NK-92 (cell line): ENCODE results near the gene OTOA.
"Not testable (repeated sequence)": the region's sequence is repeated elsewhere in the genome, so short reads cannot be mapped to it uniquely, and the experiment has no call there.

Experiments
- DNase-seq: peaks from one replicate; lab custom pipeline; 2025; ENCODE audit not compliant: unreplicated experiment; lab: John Stamatoyannopoulos, UW

The OTOA gene

DNA sequence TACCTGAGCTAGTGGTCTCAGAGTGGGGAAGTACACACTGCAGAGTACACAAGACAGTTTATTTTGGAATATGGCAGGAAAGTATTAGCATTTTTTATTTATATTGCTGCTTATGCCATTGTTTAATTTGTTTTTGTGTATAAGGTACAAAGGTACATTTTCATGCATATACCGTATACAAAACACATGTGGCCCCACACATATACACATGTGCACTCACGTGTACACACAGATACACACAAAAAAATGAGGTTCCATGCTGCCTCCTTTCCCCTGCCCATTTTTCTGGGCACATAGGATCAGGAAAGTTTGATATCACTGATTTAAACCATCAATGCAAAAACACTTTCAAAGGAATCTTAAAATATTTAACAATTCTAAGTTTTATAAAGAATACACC is 24.3 kb upstream of the OTOA start:
- DNase-seq: no peak

DNA sequence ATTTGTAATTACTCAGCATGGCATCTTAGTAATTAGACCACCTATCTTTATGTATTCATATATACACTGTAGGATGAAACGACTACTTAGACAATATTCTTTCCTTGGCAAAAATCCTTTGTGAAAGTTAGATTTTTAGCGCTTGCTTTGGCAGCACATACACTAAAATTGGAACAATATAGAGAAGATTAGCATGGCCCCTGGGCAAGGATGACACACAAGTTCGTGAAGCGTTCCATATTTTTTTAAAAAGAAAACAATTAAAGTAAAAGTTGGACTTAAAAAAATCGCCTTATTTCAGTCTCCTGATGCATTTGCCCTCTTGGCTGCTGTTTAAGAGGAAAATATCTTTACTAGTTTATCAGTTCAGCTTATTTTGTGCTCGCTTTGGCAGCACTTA is 21.9 kb upstream of the OTOA start:
- DNase-seq: no peak

DNA sequence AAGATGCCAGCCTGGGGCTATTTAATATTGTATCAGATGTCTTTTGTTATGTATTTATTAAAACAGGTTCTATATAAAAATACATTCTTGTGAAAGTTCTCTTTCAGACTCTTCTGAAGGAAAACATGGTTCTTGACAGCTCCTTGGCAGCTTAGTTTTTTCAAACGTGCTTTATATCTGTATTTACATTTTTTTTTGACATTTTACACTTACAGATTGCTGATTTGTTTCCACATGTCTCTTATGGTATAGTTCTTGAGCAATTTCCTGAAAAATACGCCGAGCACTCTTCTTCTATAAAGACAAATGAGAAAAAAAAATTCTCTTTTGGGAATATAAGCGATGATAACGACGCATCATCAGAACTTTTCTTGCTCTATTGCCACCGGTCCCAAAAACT is 20.9 kb upstream of the OTOA start:
- DNase-seq: no peak

DNA sequence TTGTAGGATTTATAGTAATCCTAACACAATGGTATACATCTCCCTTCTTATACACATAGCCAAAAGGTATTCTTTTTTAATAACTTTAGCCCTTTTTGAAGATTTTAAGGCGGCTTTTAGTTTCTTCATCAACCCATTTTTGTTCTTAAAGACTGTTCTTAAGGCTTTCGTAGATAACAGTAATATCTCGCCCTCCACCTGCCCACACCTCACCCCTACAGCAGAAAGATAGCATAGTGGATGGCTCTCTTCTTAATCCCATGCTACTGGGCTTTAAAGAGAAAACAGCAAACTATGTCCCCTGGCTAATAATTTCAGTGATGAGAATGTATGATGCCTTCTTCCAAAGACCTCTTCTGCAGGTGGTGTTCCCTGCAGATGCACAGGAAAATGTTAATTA is 20.0 kb upstream of the OTOA start:
- no peak for DNase-seq

DNA sequence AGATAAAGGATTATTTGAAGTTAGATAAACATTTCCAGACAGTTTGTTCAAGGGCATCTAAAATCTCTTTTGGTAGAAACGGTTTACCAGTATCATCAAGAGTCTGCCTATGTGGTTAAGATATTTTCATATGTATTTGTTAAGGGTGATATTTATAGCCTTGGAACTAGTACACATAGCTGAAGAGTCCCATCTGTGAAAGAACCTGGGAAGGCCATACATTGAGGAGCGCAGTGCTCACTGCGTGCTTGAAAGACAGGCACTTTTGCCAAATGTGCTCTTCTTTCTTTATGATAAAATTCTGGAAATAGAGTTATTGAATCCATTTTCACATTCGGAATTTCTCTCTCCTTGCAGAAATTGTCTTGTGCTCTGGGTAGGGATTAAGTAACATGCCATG is 19.1 kb upstream of the OTOA start:
- no peak for DNase-seq

DNA sequence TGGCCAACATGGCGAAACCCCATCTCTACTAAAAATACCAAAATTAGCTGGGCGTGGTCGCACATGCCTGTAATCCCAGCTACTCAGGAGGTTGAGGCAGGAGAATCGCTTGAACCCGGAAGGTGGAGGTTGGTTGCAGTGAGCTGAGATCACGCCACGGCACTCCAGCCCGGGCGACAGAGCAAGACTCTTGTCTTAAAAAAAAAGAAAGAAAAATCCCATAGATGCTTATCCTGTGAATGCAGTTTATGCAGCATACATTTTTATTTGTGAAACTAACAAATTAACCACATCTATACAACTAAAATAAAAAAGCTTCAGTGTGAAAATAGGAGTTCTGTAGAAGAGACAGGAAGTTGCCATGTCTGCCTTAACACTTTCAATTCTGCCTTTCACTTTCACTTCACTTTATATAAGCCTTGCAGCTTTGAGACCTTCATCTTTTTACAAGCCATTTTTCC is 18.5 kb upstream of the OTOA start:
- DNase-seq: no peak

DNA sequence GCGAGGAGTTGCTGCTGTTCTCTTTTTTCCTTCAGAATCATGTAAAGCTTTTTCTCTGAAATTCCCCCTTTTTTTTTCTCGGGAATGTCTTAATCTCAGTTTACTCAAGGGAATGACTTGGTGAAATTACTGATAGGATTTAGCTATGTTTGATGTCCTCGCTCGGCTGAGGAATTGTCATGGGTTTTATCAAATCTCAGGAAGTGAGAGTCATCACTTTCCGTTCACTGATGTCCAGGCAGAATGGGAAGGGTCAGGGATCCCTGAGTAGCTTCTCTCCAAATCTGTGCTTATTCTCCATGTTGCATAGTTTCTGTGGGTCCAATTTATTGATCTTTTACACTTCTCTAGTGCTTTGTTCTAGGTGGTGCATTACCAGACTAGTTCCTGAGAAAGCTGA is 17.7 kb upstream of the OTOA start:
- no peak for DNase-seq

DNA sequence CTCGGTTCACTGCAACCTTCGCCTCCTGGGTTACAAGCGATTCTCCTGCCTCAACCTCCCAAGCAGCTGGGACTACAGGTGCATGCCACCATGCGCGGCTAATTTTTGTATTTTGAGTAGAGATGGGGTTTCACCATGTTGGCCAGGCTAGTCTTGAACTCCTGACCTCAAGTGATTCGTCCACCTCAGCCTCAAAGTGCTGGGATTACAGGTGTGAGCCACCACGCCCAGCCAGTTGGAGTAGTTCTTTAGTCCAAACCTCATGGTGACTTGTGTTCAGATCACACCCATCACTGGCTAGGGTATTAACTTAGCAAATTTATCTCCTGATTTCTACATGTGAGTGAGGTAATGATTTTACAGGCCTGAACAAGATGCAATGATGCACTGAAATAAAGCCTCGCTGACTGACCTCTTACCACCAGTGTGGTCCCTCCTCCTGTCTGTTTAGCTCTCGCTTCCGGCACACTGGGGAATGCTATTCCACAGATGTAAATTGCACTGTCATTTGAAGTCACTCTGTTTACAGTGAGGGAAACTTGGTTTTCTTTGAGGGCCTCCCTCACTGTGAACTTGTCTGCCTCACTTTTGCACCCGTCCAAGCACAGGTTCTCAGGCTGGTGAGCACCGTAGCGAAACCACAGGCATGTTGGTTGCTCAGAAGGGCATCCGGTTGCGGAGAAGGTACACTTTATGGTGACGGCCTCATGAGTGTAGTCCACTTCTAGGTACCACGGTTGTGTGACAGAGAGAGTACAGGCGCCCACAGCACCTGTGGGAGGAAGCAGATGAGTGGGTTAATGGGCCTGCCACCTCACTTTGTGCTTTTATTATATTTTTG is 16.8 kb upstream of the OTOA start:
- DNase-seq: no peak

DNA sequence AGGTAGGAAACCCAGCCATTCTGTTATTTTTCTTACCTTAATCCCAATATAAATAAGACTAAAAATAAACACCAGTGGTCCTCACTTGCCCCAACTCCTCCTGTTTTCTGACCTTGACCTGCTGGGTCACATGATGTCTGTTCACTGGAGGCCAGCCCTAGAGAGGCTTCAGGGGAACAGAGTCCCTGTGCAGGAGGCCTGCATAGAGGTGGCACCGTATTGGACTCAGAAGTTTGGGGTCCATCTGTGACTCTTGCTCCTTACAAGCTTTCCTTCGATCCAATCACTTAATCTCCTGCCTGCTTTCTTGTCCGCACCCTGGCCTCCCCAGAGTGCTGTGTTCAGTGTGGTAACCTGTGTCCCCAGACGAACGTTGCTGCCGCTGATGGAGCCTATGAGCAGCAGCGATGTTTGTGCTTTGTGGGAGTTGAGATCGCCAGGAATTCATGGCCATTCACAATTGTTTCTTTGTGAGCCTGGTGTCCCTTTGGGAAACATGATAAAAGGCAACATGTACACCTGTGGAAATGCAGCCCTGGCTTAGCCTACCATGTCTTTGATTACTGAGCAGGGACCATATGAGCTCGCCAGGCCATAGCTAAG is 16.1 kb upstream of the OTOA start:
- DNase-seq: no peak

DNA sequence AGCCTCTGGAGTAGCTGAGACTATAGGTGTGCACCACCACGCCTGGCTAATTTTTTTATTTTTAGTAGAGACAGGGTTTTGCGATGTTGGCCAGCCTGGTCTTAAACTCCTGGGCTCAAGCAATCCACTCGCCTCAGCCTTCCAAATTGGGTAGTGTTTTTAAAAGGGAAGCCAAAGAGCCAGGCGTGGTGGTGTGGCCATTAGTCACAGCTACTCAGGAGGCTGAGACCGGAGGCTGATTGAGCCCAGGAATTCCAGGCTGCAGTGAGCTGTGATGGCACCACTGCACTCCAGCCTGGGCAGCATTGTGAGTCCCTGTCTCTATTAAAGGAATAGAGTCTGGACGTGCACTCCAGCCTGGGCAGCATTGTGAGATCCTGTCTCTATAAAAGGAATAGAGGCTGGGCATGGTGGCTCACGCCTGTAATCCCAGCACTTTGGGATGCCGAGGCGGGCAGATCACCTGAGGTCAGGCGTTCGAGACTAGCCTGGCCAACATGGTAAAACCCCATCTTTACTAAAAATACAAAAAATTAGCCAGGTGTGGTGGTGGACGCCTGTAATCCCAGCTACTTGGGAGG is 13.9 kb upstream of the OTOA start:
- not testable (repeated sequence) for DNase-seq

DNA sequence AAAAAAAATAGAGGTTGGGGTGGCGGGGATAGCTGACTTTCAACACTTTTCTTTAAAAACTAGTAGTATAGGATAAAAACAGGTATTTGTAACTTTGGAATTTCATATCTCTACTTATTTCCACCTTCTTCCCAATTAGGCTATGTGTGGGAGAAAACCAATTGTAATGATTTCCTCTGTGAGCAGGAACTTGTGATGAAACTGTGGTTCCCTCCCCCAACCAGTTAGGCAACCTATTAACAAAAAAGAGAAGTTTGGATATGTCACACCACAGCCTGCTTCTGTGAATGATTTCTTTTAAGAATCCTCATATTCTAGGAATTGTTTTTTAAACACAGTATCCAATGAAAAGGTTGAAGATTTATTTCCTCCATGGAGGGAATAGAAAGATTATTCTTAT is 13.2 kb upstream of the OTOA start:
- no peak for DNase-seq

DNA sequence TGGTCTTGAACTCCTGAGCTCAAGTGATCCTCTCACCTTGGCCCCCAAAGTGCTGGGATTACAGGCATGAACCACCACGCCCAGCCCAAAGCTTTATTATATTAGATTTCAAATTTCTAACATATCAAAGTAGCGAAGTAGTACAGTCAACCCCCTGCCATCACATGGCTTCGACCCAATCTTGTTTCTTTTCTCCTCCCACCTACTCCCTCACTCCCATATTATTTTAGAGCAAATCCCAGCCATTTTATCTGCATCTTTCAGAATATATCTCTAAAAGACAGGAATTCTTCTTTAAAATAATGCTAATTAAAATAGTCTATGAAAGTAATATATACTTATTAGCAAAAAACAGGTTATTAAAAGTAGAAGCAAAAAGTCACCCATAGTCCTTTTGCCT is 12.3 kb upstream of the OTOA start:
- no peak for DNase-seq

DNA sequence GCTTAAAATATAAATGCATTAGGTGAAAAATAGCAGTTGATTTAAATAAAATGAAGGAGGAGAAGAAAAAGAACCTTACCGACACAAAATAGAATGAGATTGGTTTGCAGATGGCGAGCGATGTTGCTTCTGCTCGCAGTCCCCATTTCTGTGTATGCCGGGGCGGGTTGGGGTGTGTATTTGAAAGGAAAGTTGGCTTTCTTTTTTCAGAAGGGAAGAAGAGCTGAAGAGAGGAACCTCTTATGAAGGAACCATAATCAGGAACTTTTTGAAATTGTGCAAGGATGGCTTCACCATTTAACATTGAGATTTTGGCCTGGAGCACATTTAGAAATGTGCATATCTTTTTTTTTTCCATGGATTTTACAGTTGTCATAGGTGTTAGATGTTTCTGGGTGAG is 11.3 kb upstream of the OTOA start, which contains the start of gene IGSF6:
Gene IGSF6 (minus strand): TSS at position 156 of the 400 bp plus-strand sequence. CDS start 10 bp downstream, at position 146.
- no peak for DNase-seq

DNA sequence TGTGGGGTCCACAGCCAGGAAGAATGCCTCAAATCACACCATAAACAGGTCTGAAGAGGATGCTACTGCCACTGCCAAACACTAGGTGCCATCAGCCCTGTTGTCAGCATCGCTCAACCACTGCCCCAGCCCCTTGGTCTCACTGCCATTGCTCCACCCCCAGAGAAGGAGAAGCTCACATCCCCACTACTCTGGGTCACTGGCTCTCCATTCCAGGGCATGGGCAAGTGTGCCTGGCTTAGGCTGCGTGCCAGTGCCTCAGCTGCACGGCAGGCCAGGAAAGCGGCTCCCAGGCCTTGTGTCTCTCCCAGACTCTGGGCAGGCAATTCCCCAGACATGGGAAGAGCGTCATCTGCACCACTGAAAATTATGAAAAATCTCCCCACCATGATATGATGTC is 10.2 kb upstream of the OTOA start:
- DNase-seq: no peak

DNA sequence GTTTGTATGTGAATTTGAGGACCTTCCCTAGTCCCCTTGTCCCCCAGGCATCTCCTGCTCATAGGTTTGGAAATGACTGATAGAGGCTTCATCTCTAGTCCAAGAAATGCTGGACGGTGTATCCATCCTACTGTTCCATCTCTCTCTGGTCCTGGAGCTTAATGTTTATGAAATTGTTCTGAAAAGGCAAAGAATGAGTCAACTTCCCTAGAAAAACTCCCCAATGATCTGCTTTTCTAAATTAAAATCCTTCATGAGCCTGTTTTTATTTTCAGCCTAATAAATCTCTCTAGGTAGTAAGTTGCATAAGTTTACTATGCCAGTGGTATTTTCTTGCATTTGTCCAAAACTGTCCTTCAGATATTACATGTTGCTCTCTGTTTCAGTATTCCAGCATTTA is 9.3 kb upstream of the OTOA start:
- DNase-seq: no peak

DNA sequence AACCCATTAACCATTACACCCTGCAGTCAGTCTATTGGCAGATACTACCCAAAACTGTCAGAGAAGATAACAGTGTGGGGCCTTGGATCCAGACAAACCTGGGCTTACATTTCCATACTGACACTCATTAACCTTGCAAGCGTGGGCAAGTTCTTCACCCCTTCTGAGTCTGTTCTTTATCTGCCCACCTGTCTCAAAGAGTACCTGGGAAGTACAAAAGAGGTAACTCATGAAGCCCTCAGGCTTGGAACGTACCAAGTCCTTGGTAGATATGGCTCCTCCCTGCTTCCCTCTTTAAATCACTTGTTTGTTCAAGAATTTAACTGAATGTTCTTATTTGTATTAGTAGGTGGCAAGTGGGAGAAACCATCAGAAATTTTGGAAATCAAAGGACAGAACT is 8.9 kb upstream of the OTOA start:
- DNase-seq: no peak

DNA sequence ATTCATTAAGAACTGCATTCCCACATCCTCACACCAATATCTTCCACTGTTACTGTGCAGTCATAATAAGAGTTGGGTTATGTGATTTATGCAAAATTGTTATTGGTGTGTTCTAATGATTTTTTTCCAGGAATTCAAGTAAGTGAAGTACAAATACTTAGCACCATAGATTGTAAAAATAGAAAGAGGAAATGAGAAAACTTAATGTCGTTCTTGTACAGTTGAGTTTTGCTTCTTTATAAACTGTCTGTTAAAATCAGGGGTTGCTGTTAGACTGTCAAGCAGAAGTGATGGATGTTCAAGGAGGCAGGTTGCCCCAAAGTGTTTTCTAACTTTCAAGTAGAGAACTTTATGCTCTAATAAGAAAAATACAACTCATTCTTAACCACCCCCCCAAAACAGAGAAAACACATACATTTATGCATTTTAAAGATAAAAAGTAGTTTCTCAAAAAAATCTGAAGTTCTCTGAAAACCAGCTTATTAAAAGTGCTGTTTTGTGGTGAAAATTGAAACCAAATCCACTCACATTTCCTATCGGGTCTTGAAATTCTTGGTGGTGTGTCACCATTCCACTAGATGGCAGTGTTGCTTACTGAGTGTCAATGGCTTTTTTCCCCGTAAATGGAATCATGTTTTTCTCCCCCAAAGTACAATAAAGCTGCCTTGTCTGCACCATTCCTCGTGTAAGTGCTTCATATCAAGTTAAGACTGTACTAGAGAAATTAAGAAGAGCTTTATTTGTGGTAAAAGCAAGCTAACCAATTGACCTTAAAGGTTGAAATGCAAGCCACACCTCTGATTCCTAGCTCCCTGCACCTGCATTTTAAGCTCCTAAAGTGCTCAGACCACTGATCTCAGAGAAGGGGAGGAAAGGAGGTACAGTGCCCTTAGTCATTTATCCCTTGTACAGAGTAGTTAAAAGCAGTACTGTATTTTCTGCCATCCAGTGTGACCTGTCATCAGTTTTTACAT is 6.7 kb upstream of the OTOA start:
- no peak for DNase-seq

DNA sequence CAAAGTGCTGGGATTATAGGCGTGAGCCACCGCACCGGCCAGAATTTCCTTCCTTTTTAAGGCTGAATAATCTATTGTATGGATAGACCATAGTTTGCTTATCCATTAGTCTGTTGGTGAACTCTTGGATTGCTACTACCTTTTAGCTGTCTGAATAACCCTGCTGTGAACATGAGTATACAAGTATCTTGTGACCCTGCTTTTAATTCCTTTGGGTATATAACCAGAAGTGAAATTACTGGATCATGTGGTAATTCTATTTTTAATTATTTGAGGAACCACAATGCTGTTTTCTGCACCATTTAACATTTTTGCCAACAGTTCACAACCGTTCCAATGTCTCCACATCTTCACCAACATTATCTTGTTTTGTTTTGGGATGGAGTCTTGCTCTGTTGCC is 4.6 kb upstream of the OTOA start:
- DNase-seq: no peak

DNA sequence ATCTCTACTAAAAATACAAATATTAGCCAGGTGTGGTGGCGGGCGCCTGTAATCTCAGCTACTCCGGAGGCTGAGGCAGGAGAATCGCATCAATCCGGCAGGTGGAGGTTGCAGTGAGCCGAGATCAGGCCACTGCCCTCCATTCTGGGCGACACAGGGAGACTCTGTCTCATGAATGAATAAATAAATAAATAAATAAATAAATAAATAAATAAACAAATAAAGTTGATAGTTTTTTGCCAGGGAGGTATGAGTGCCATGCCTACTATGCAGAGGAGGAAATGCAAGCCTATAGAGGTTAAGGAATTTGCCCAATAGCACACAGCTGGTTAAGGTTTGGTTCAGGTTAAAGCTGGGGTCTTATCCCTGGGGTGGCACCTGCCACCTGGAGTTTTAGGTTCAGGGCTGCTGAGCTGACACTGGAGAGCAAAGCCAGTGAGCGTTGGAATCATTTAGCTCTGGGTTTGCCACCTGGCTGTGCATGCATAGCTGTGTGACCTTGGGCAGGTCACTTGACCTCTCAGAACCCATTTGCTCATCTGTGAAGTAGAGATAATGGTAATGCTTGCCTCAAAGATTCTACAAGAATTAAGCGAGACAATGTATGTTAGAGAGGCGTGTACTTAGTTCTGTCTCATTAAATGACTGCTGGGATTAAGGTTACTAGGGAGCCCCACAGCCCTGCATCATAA is 1.2 kb downstream of the OTOA start:
- DNase-seq: no peak

DNA sequence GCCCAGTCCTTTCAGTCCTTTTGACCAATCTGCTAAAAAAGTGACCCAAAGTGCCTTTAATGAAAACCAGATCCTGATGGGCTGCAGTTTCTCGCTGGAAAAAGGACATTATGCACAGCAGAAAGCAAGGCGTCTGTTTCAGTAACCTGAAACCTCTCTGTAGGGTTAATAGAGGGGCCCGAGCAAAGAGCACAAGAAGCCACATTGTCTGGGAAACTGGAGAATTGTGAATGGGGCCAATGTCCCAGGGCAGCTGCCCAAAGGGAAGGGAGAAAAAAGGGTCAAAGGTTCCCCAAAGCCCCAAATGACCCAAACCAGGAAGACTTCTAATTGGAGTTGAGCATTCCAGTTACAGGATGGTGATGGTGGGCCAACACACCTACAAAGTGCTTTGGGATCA is 3.0 kb downstream of the OTOA start:
- DNase-seq: no peak

DNA sequence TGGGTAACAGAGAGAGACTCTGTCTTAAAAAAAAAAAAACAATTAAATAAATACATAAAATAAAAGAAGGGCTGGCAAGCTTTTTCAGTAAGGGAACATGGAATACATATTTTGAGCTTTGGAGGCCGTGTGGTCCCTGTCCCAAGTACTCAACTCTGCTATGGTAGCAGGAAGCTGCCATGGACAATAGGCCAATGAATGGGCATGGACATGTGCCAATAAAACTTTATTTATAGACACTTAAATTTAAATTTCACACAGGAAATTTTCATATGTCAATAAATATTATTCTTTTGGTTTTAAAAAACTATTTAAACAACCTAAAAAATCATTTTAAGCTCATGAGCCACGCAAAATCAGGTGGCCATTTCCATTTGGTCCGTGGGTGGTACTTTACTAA is 3.8 kb downstream of the OTOA start:
- no peak for DNase-seq
